ENCODE data around the gene BIRC2.

GRCh38 chr11:102306048-102306597, 40.9 kb upstream of the BIRC2 start:
- TF ChIP-seq CTCF (IDR thresholded peaks at IDR 0.05) (no peak), POLR2A (IDR thresholded peaks at IDR 0.05) (no peak)

Measured in testis (tissue), 2 donors.